Esophagus muscularis mucosa (tissue), 4 donors: ENCODE measurements around the gene UNC119B. TPM values are rescaled to one million over a fixed set of nuclear protein-coding genes. Genes with fewer than 3 reads are reported as not detected.

Source experiments
- DNase-seq: peaks from one replicate; pipeline ENCODE4 v3.0.0-alpha.2; 2017; ENCODE audit errors: extremely low spot score
- H3K27ac ChIP-seq, 4 donors: fragments of 200-600 bp; sonication (generic); replicated peaks in 1 of 4; 1 replicate in 3 of 4; 2 replicates in 1 of 4; pipeline ENCODE4 v1.5.1; 2016 to 2019; ENCODE audit warnings: mild to moderate bottlenecking in 1 of 4
- H3K27me3 ChIP-seq, 4 donors: fragments of 200-600 bp; sonication (generic); one replicate each; pipeline versions ENCODE4 v1.5.1 to v1.6.0; 2016 to 2019
- H3K36me3 ChIP-seq, 4 donors: fragments of 200-600 bp; sonication (generic); one replicate each; pipeline ENCODE4 v1.5.1; 2016 to 2019
- H3K4me1 ChIP-seq, 4 donors: fragments of 200-600 bp; sonication (generic); one replicate each; pipeline ENCODE4 v1.5.1; 2016 to 2019
- H3K4me3 ChIP-seq, 4 donors: fragments of 200-600 bp; sonication (generic); 1 replicate in 2 of 4; 2 replicates in 2 of 4; pipeline ENCODE4 v1.5.1; 2016 to 2019; ENCODE audit warnings: mild to moderate bottlenecking in 4 of 4, moderate library complexity in 1 of 4
- H3K9me3 ChIP-seq, 4 donors: fragments of 200-600 bp; sonication (generic); 1 replicate in 3 of 4; 2 replicates in 1 of 4; pipeline ENCODE4 v1.5.1; 2016 to 2019
- EP300 ChIP-seq: sonication (generic); formaldehyde crosslinking; IDR thresholded peaks from one replicate; pipeline ENCODE4 v1.6.1; 2017; ENCODE audit warnings: antibody characterized with exemption
- POLR2A ChIP-seq: fragments of 450-650 bp; IDR thresholded peaks from one replicate; pipeline ENCODE4 v1.6.1; 2017; ENCODE audit warnings: antibody characterized with exemption, moderate library complexity, mild to moderate bottlenecking, low read depth
- POLR2AphosphoS5 ChIP-seq, 2 donors: sonication (generic); formaldehyde crosslinking; IDR thresholded peaks; one replicate each; pipeline ENCODE4 v1.6.1; 2017; ENCODE audit warnings: antibody characterized with exemption in 2 of 2
- WGBS: methylation state at CpG from one replicate; pipeline ENCODE4 v1.1.5; 2018; 5-methylcytosine and 5-hydroxymethylcytosine counted together
- intact Hi-C: fragments of 100-400 bp; cut with DNase I; formaldehyde crosslinking; loops from one replicate; pipeline ENCODE4 v1.15.1; 2023
- total RNA-seq, 4 donors: library from RNA; depleted of rRNA; stranded (reverse); fragments of >200 nt; gene quantifications; one replicate each; pipeline versions ENCODE4 v1.1.0 to v1.2.1, GENCODE V29; 2016
- TF ChIP-seq, protein P1 (sequence below), 3 experiments: fragments of 200-600 bp in 2 of 3; fragments of 450-650 bp in 1 of 3; sonication (generic) in 2 of 3; IDR thresholded peaks; one replicate each; pipeline ENCODE4 v1.5.1; 2017 to 2019; ENCODE audit warnings: antibody characterized with exemption in 3 of 3, mild to moderate bottlenecking in 2 of 3, moderate library complexity in 1 of 3

UNC119B gene
- total RNA-seq, 4 donors from 2014 or later, result 20.0 to 30.8 (median 28.5) TPM

DNA sequence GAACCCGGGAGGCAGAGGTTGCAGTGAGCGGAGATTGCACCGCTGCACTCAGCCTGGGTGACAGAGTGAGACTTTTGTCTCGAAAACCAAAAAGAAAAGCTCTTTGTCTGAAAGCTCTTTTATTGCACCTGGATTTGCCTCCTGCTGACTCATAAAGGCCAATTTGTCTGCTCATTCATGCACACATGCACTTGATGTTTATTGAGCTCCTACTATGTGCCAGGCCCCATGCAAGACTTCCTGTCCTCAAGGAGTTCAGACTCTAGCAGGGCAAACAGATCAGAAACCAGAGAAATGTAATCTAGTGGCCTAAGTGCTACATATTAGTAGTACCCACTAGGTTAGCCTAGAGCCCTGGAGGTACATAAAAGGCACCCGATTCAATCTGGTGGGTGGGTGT is 39.6 kb upstream of the UNC119B start:
- no peak for TF ChIP-seq EP300
- TF ChIP-seq, protein P1, sequence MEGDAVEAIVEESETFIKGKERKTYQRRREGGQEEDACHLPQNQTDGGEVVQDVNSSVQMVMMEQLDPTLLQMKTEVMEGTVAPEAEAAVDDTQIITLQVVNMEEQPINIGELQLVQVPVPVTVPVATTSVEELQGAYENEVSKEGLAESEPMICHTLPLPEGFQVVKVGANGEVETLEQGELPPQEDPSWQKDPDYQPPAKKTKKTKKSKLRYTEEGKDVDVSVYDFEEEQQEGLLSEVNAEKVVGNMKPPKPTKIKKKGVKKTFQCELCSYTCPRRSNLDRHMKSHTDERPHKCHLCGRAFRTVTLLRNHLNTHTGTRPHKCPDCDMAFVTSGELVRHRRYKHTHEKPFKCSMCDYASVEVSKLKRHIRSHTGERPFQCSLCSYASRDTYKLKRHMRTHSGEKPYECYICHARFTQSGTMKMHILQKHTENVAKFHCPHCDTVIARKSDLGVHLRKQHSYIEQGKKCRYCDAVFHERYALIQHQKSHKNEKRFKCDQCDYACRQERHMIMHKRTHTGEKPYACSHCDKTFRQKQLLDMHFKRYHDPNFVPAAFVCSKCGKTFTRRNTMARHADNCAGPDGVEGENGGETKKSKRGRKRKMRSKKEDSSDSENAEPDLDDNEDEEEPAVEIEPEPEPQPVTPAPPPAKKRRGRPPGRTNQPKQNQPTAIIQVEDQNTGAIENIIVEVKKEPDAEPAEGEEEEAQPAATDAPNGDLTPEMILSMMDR (IDR thresholded peaks at IDR 0.05), result no peak
- TF ChIP-seq POLR2A, result no peak
- TF ChIP-seq POLR2AphosphoS5 (IDR thresholded peaks at IDR 0.05), result no peak
- Histone ChIP-seq H3K27me3 (no peaks in the 10 kb centered on the region), H3K9me3 (no peaks in the 10 kb centered on the region), H3K4me3 (no peak overlapping the region), H3K27ac (no peak overlapping the region), H3K36me3 (no peaks in the 10 kb centered on the region), H3K4me1 (peaks cover 8 to 12% (median 10%) of the 10 kb centered on the region in 4 donors)
- 96% methylated on average over 5 of the region's 5 CpGs for WGBS
- intact Hi-C loops, result no loop called here
- DNase-seq, result no peak

DNA sequence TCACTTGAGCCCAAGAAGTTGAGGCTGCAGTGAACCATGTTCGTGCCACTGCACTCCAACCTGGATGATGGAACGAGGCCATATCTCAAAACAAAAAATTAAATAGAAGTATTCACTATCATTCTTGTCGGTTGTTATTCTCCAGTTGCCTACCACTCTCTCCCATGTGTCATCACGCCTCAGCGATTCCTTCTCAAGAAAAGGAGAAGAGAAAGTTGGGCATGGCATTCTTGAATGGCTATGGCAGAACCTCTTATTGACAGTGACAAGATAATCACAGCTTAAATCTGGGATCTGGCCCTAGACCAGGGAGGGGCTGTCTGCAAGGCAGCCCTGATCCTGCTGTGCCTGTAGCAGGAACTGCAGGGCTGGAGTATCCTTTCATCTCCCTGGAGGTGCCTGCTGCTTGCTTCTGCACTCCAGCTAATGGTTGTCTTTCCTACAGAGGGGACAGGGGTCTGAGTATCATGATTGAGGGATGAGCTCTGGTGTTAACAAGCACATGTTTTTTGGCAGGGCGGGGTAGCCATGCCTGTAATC is 36.1 kb upstream of the UNC119B start:
- TF ChIP-seq POLR2A (no peak), EP300 (no peak), POLR2AphosphoS5 (IDR thresholded peaks at IDR 0.05) (no peak)
- TF ChIP-seq, protein P1 (IDR thresholded peaks at IDR 0.05), result no peak
- DNase-seq, result no peak
- intact Hi-C loops, result no loop called here
- Histone ChIP-seq H3K36me3 (no peaks in the 10 kb centered on the region), H3K4me3 (no peak overlapping the region), H3K27me3 (no peaks in the 10 kb centered on the region), H3K4me1 (peaks cover 4 to 10% (median 5%) of the 10 kb centered on the region in 4 donors), H3K9me3 (no peaks in the 10 kb centered on the region), H3K27ac (no peak overlapping the region)
- 83% methylated on average over 6 of the region's 6 CpGs for WGBS

DNA sequence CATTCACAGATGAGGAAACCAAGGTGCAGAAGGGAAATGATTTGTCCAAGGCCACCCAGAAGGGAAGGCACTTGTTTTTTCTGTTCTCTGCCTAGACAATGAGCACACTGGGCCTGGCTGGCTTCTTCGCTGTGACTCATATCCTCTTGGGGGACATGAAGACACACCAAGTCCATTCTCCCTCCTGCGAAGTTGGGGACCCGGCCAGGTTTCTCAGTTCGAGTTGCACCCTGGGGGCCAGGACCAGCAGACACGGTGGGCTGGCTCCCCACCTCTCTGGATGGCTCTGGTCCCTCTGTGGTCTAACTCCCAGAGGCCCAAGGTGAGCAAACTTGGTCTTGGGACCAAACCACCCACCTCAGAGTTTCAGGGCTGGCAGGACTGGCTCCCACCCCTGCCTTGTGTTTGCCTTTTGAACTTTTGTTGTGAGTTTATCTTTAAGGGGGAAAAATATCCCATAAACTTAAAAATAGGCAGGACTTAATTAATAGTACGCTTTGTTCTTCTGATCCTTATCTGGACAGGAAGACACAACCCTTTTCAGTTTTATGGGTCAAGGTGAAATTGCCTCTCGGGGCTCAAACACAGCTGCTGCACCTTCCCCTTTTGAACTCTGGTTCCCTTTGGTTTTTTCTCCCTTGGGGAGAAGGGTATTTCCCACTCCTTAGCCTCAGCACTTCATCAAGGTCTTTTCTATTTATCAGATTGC is 32.3 kb upstream of the UNC119B start:
- TF ChIP-seq, protein P1 (IDR thresholded peaks at IDR 0.05), result no peak
- TF ChIP-seq POLR2AphosphoS5 (IDR thresholded peaks at IDR 0.05), result peak in 1 of 2 donors; percentile 43
- Histone ChIP-seq H3K4me3 (no peak overlapping the region), H3K27me3 (no peaks in the 10 kb centered on the region), H3K9me3 (no peaks in the 10 kb centered on the region), H3K27ac (peak overlapping the region in 2 of 4 donors; percentile 47 to 48), H3K36me3 (no peaks in the 10 kb centered on the region), H3K4me1 (peaks cover 0 to 5% (median 2%) of the 10 kb centered on the region in 4 donors)
- no peak for DNase-seq
- 44% methylated on average over 7 of the region's 7 CpGs for WGBS
- intact Hi-C loops, result no loop called here

- no peak for TF ChIP-seq POLR2A
- TF ChIP-seq EP300, result no peak
- no peak for DNase-seq
Measured at GRCh38 chr12:120678572-120678971, 31.7 kb upstream of the UNC119B start.

GRCh38 chr12:120680165-120680738 is 30.0 kb upstream of the UNC119B start:
- Histone ChIP-seq H3K9me3 (no peaks in the 10 kb centered on the region), H3K4me3 (no peak overlapping the region), H3K4me1 (peaks cover 0 to 5% (median 2%) of the 10 kb centered on the region in 4 donors), H3K27me3 (no peaks in the 10 kb centered on the region), H3K27ac (no peak overlapping the region), H3K36me3 (no peaks in the 10 kb centered on the region)
- TF ChIP-seq, protein P1 (IDR thresholded peaks at IDR 0.05), result no peak
- TF ChIP-seq EP300 (no peak), POLR2A (no peak), POLR2AphosphoS5 (IDR thresholded peaks at IDR 0.05) (no peak)
- DNase-seq, result no peak
- WGBS, result 50% methylated on average over 5 of the region's 5 CpGs
- intact Hi-C loops, result no loop called here

More at GRCh38 chr12:120678572-120678971, 31.7 kb upstream of the UNC119B start:
- no peaks in the 10 kb centered on the region for H3K36me3 ChIP-seq
- H3K9me3 ChIP-seq, result no peaks in the 10 kb centered on the region
- H3K27me3 ChIP-seq, result no peaks in the 10 kb centered on the region
- intact Hi-C loops, result no loop called here
- peaks cover 0 to 5% (median 2%) of the 10 kb centered on the region in 4 donors for H3K4me1 ChIP-seq
- 75% methylated on average over 8 of the region's 8 CpGs for WGBS
- no peak overlapping the region for H3K4me3 ChIP-seq
- H3K27ac ChIP-seq, result peak overlapping the region in 1 of 4 donors; percentile 48
